BLaER1 (cell line): ENCODE measurements around the gene PAH.

ENCODE experiments used
- H3K27ac ChIP-seq: shearing (Covaris generic); formaldehyde crosslinking; 2 replicates; pipeline ENCODE4 v1.8.1; 2022
- H3K27me3 ChIP-seq: shearing (Covaris generic); formaldehyde crosslinking; 2 replicates; pipeline ENCODE4 v1.8.1; 2022
- H3K36me3 ChIP-seq: shearing (Covaris generic); formaldehyde crosslinking; 2 replicates; pipeline ENCODE4 v1.8.1; 2022
- H3K4me1 ChIP-seq: shearing (Covaris generic); formaldehyde crosslinking; 2 replicates; pipeline ENCODE4 v1.8.1; 2022
- H3K4me2 ChIP-seq: shearing (Covaris generic); formaldehyde crosslinking; 2 replicates; pipeline ENCODE4 v1.8.1; 2022
- H3K4me3 ChIP-seq: shearing (Covaris generic); formaldehyde crosslinking; 2 replicates; pipeline ENCODE4 v1.8.1; 2022
- H3K9ac ChIP-seq: shearing (Covaris generic); formaldehyde crosslinking; 2 replicates; pipeline ENCODE4 v1.8.1; 2022
- H3K9me3 ChIP-seq: shearing (Covaris generic); formaldehyde crosslinking; 2 replicates; pipeline ENCODE4 v1.8.1; 2022
- H4K20me1 ChIP-seq: shearing (Covaris generic); formaldehyde crosslinking; 2 replicates; pipeline ENCODE4 v1.8.1; 2022
- Cebpa-rat ChIP-seq: shearing (Covaris generic); IDR thresholded peaks from 2 replicates; pipeline ENCODE4 v1.8.1; 2022

Gene PAH

DNA sequence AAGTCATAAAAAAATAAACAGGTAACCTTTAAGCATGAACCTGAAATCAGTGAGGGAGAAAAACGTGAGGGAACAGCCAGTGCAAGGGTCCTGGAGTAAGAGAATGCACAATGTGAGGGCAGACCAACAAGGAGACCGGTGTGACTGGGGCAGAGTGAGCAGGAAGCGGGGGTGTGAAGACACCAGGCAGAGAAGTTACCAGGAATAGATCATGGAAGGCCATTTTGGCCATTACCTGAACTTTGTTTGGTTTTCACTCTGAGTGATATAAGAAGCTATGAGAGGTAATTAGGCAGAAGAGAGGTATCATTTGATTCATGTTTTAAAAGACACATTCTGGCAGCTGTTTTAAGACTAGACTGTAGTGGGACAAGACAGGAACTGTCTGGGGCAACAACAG is 15.0 kb downstream of the PAH start:
- Histone ChIP-seq H3K36me3 (no peaks in the 10 kb centered on the region), H3K27ac (no peak overlapping the region), H3K9me3 (no peaks in the 10 kb centered on the region), H4K20me1 (no peaks in the 10 kb centered on the region), H3K4me2 (no peak overlapping the region), H3K4me3 (no peak overlapping the region), H3K4me1 (peaks cover 11% of the 10 kb centered on the region; the same call in 1 of the 2 replicates), H3K9ac (no peak overlapping the region), H3K27me3 (no peaks in the 10 kb centered on the region)
- TF ChIP-seq Cebpa-rat: no peak

DNA sequence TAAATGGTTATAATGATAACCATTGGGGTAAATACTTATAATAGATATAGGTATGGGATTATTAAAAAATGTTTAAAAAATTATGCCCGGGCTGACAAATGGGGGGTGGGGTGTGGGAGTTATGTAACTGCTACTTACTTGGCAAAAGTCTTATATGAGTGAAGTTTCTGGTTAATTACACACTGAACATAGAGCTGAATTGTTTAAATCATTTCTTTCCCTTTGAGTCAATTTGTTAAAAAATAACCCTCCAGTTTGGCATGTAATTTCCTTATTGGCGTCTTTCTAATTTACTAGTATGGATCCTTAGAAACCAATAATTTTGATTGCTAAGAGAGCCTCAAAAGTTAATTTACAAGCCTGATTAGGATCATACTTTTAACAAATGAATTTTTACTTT is 16.7 kb downstream of the PAH start:
- no peak overlapping the region for H3K9ac ChIP-seq
- no peak overlapping the region for H3K4me2 ChIP-seq
- H3K9me3 ChIP-seq: no peaks in the 10 kb centered on the region
- H3K27me3 ChIP-seq: no peaks in the 10 kb centered on the region
- H3K27ac ChIP-seq: no peak overlapping the region
- no peak overlapping the region for H3K4me3 ChIP-seq
- no peak for TF ChIP-seq Cebpa-rat
- no peaks in the 10 kb centered on the region for H4K20me1 ChIP-seq
- peaks cover 11% of the 10 kb centered on the region; the same call in 1 of the 2 replicates for H3K4me1 ChIP-seq
- H3K36me3 ChIP-seq: no peaks in the 10 kb centered on the region

DNA sequence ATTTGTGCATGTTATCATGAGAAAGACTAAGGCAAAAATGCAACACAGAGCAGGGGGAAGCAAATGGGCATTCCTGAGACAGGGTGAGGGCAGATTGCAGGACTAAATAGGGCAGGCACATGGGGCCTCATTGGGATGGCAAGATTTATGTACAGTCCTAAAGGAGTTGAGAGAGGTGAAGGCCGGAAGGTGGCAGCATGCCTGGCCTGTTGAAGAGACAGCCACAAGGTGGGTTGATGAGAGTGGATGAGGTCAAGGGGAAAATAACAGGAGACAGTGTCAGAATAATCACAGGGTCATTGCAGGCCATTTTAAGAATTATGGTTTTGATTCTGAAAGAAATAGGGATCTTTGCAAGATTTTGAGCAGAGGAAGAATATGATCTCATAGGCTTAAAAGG is 21.0 kb downstream of the PAH start:
- H3K9me3 ChIP-seq: no peaks in the 10 kb centered on the region
- TF ChIP-seq Cebpa-rat: no peak
- no peaks in the 10 kb centered on the region for H3K4me1 ChIP-seq
- H3K27ac ChIP-seq: no peak overlapping the region
- H3K36me3 ChIP-seq: no peaks in the 10 kb centered on the region
- H3K4me3 ChIP-seq: no peak overlapping the region
- no peaks in the 10 kb centered on the region for H4K20me1 ChIP-seq
- H3K9ac ChIP-seq: no peak overlapping the region
- no peaks in the 10 kb centered on the region for H3K27me3 ChIP-seq
- H3K4me2 ChIP-seq: no peak overlapping the region

DNA sequence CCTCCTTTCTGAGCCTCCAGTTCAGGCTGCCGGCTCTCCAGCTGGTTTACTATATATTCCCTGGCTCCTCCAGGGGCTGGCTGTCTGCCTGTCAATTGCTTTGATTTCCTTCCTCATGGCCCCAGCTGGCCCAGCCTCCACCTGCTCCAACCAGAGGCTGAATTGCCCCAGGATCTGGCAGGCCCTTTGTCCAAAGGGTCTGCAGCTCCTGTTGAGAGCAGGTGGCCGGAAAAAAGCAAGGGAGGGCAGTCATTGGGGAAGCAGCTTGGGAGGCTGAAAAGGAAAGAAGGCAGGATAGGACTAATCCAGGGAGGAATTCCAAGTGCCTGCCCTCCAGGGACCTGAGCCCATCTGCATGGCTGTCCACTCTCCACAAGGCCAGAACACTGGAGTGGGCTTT is 25.3 kb downstream of the PAH start:
- no peak overlapping the region for H3K4me2 ChIP-seq
- H3K4me1 ChIP-seq: peaks cover 8% of the 10 kb centered on the region; the same call in 1 of the 2 replicates
- H3K4me3 ChIP-seq: no peak overlapping the region
- H3K36me3 ChIP-seq: no peaks in the 10 kb centered on the region
- H3K27me3 ChIP-seq: no peaks in the 10 kb centered on the region
- H3K9me3 ChIP-seq: no peaks in the 10 kb centered on the region
- H4K20me1 ChIP-seq: no peaks in the 10 kb centered on the region
- H3K27ac ChIP-seq: no peak overlapping the region
- TF ChIP-seq Cebpa-rat: no peak
- H3K9ac ChIP-seq: no peak overlapping the region

GRCh38 chr12:102888511-102888910 is 28.5 kb downstream of the PAH start:
- no peaks in the 10 kb centered on the region for H3K9me3 ChIP-seq
- no peaks in the 10 kb centered on the region for H3K27me3 ChIP-seq
- H4K20me1 ChIP-seq: no peaks in the 10 kb centered on the region
- no peak overlapping the region for H3K4me2 ChIP-seq
- H3K9ac ChIP-seq: no peak overlapping the region
- H3K4me3 ChIP-seq: no peak overlapping the region
- no peak for TF ChIP-seq Cebpa-rat
- H3K36me3 ChIP-seq: no peaks in the 10 kb centered on the region
- peaks cover 8% of the 10 kb centered on the region; the same call in 1 of the 2 replicates for H3K4me1 ChIP-seq
- H3K27ac ChIP-seq: no peak overlapping the region

- TF ChIP-seq Cebpa-rat: no peak
- H3K4me2 ChIP-seq: no peak overlapping the region
- H4K20me1 ChIP-seq: no peaks in the 10 kb centered on the region
- H3K9me3 ChIP-seq: no peaks in the 10 kb centered on the region
- no peak overlapping the region for H3K9ac ChIP-seq
- no peaks in the 10 kb centered on the region for H3K36me3 ChIP-seq
- H3K4me3 ChIP-seq: no peak overlapping the region
- peaks cover 1% of the 10 kb centered on the region; the same call in 1 of the 2 replicates for H3K4me1 ChIP-seq
- no peak overlapping the region for H3K27ac ChIP-seq
- H3K27me3 ChIP-seq: no peaks in the 10 kb centered on the region
Observed at GRCh38 chr12:102885043-102885932, 31.8 kb downstream of the PAH start.

GRCh38 chr12:102883204-102883799 is 33.7 kb downstream of the PAH start:
- no peak overlapping the region for H3K27ac ChIP-seq
- no peaks in the 10 kb centered on the region for H3K9me3 ChIP-seq
- 0 out of 2 replicates have a peak, but pooled peaks cover 3% of the 10 kb centered on the region for H3K4me1 ChIP-seq
- H3K4me2 ChIP-seq: no peak overlapping the region
- TF ChIP-seq Cebpa-rat: no peak
- H3K4me3 ChIP-seq: no peak overlapping the region
- H3K27me3 ChIP-seq: no peaks in the 10 kb centered on the region
- H3K36me3 ChIP-seq: no peaks in the 10 kb centered on the region
- no peaks in the 10 kb centered on the region for H4K20me1 ChIP-seq
- no peak overlapping the region for H3K9ac ChIP-seq

- no peak for TF ChIP-seq Cebpa-rat
- H3K36me3 ChIP-seq: no peaks in the 10 kb centered on the region
- no peaks in the 10 kb centered on the region for H3K27me3 ChIP-seq
- no peak overlapping the region for H3K4me3 ChIP-seq
- no peaks in the 10 kb centered on the region for H4K20me1 ChIP-seq
- no peaks in the 10 kb centered on the region for H3K9me3 ChIP-seq
- H3K4me1 ChIP-seq: 0 out of 2 replicates have a peak, but pooled peaks cover 3% of the 10 kb centered on the region
- H3K9ac ChIP-seq: no peak overlapping the region
- no peak overlapping the region for H3K4me2 ChIP-seq
- no peak overlapping the region for H3K27ac ChIP-seq
Observed at GRCh38 chr12:102880783-102881182, 36.3 kb downstream of the PAH start.

DNA sequence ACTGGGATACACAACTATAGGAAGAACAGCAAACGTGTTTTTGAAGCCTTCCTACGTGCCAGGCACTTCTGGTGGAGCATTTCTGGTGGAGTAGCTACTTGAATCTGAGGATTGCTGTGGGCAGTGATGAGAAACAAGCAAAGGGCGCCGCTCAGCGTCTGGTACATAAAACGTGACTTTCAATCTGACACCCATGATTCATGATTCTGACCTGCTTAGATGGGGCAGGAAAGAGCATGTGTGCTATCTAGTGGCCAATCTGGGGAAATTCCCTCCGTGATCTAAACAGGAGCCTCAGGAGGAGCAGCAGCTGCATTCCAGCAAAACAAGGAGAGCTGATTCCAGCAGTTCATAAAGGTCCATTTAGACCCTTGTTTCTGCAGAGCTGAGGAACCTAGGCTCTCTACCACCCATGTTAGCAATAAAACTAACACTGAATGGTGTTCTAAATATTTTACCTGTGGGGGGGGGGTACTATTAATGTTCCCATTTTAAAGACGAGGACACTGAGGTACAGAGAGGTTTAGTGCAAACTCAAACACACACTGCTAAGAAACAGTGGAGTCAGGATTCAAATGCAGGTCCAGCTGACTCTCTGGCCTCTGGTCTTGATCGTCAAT is 37.8 kb downstream of the PAH start:
- Histone ChIP-seq H3K4me1 (peaks cover 13% of the 10 kb centered on the region), H3K27me3 (no peaks in the 10 kb centered on the region), H3K9me3 (no peaks in the 10 kb centered on the region), H4K20me1 (no peaks in the 10 kb centered on the region), H3K36me3 (no peaks in the 10 kb centered on the region), H3K27ac (no peak overlapping the region), H3K4me3 (no peak overlapping the region), H3K4me2 (no peak overlapping the region), H3K9ac (no peak overlapping the region)
- no peak for TF ChIP-seq Cebpa-rat

GRCh38 chr12:102876883-102877282 is 40.2 kb downstream of the PAH start:
- no peak overlapping the region for H3K4me2 ChIP-seq
- H3K9me3 ChIP-seq: no peaks in the 10 kb centered on the region
- no peaks in the 10 kb centered on the region for H3K36me3 ChIP-seq
- H3K4me1 ChIP-seq: peaks cover 18% of the 10 kb centered on the region
- H3K4me3 ChIP-seq: no peak overlapping the region
- no peak overlapping the region for H3K27ac ChIP-seq
- no peak for TF ChIP-seq Cebpa-rat
- H3K9ac ChIP-seq: no peak overlapping the region
- no peaks in the 10 kb centered on the region for H3K27me3 ChIP-seq
- no peaks in the 10 kb centered on the region for H4K20me1 ChIP-seq
